Activated gamma-delta T cell treated with Interleukin-2 at 50 U/mL for 16 hours (primary cell): ENCODE results near the gene SERPINF2.
"Not testable (repeated sequence)": the region's sequence is repeated elsewhere in the genome, so short reads cannot be mapped to it uniquely, and the experiment has no call there.

Source experiments
- DNase-seq: peaks from one replicate; pipeline ENCODE4 v3.0.0-alpha.2; 2020

The SERPINF2 gene

GRCh38 chr17:1736348-1737281 lies 6.1 kb upstream of the SERPINF2 start:
- no peak for DNase-seq

- DNase-seq, result no peak
These were observed 5.0 kb upstream of the SERPINF2 start for GRCh38 chr17:1737531-1738291.

GRCh38 chr17:1741899-1742298 lies 772 bp upstream of the SERPINF2 start:
- DNase-seq, result not testable (repeated sequence)

GRCh38 chr17:1743088-1743439 lies 393 bp downstream of the SERPINF2 start:
- DNase-seq, result no peak

- no peak for DNase-seq
These were observed 2.2 kb downstream of the SERPINF2 start for GRCh38 chr17:1744551-1745512.

GRCh38 chr17:1745513-1746020 lies 2.9 kb downstream of the SERPINF2 start:
- DNase-seq, result no peak

GRCh38 chr17:1746975-1747543 lies 4.4 kb downstream of the SERPINF2 start:
- DNase-seq, result no peak

GRCh38 chr17:1750628-1751027 lies 8.0 kb downstream of the SERPINF2 start:
- DNase-seq, result no peak

- DNase-seq, result no peak
These were observed 10.0 kb downstream of the SERPINF2 start for GRCh38 chr17:1752425-1753262.

- no peak for DNase-seq
These were observed 11.2 kb downstream of the SERPINF2 start for GRCh38 chr17:1753767-1754429.

- DNase-seq, result no peak
These were observed 11.9 kb downstream of the SERPINF2 start for GRCh38 chr17:1754430-1755112.

GRCh38 chr17:1755252-1755826 lies 12.7 kb downstream of the SERPINF2 start:
- no peak for DNase-seq

GRCh38 chr17:1755827-1756262 lies 13.2 kb downstream of the SERPINF2 start:
- no peak for DNase-seq

- DNase-seq, result no peak
These were observed 16.1 kb downstream of the SERPINF2 start for GRCh38 chr17:1758807-1759206.

- DNase-seq, result no peak
These were observed 16.9 kb downstream of the SERPINF2 start for GRCh38 chr17:1759529-1759928.

- DNase-seq, result no peak
These were observed 19.7 kb downstream of the SERPINF2 start for GRCh38 chr17:1762233-1762900.

- DNase-seq, result no peak
These were observed 20.5 kb downstream of the SERPINF2 start for GRCh38 chr17:1762901-1763898.

- peak; percentile 68 for DNase-seq
These were observed 21.6 kb downstream of the SERPINF2 start for GRCh38 chr17:1764284-1764683.
